ENCODE results near the gene ADAMTS18.

GRCh38 chr16:77387815-77388209, 47.0 kb downstream of the ADAMTS18 start:
- no peak for TF ChIP-seq CTCF (tag by site-specific recombination; IDR thresholded peaks at IDR 0.05)
- TF ChIP-seq ZNF121 (tag by site-specific recombination; IDR thresholded peaks at IDR 0.05) = no peak
- TF ChIP-seq SETDB1 (IDR thresholded peaks at IDR 0.05; ENCODE audit: insufficient read length, low read length) = no peak

Data from HEK293 (cell line).